Stimulated activated CD4-positive, alpha-beta T cell treated with anti-CD3 and anti-CD28 coated beads, Interleukin-1b, Interleukin-23, amount 100 ng/mL, for 48 hours (primary cell): ENCODE results near the gene ATP13A5.

ENCODE experiments used
- DNase-seq: peaks from one replicate; pipeline ENCODE4 v3.0.0-alpha.2; 2020

Gene ATP13A5

DNA sequence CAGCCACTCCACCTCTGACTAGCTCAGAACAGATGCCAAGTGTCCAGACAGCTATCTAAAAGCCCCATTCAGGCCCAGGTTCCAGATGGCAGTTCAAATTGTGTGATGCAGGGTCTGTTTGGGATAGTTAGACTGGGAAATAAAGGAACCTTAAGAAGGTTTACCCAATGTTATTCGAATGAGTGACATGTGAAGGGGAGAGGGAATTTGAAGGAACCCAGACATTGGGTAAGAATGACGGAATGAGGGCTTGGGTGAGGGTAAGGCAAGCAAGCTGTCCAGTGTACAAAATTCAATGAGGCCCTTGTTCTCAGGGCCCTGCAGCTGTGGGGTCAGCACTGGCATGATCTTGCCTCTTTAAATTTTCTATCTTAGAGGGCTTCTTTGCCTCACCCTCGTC is 34.1 kb downstream of the ATP13A5 start:
- no peak for DNase-seq

DNA sequence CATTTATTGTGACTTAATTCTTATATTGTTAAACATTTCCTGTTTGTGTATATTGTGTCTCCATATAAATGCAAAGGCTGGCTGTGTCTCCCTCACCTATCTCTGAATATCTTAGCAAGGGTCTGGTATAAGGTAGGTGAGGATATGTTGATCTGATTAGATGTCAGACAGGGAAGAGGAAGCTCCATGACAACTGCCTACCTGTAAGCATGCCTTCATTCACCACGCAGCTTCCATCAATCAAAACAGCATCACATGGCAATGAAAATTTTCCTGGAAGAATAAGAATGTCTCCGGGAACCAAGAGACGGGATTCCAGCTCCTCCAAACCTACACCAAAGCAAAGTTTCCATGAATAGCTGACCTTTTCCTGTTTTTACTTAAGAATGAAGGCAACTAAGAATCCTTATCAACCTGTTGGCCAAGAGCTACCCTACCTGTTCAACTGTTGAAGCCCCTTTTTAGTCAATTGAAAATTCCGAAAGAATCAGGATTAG is 34.8 kb downstream of the ATP13A5 start:
- no peak for DNase-seq

DNA sequence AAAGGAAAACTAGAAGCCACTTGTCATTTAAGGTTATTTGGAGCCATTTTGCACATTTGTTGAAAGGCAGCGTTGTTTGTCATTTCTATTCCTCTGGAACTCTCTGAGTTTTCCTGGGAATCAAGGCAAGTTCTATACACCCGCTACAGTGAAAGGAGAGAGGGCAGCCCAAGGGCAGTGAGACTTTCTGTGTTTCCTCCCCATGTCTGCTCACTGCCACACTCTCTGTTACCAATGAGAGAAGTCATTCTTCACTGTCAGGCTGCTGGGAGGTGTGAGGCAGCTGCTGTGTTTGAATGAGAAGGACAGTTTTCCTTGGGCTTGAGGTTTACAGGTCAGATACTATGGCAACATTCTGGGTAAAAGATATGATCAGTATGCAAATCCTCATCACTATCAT is 36.0 kb downstream of the ATP13A5 start:
- no peak for DNase-seq

DNA sequence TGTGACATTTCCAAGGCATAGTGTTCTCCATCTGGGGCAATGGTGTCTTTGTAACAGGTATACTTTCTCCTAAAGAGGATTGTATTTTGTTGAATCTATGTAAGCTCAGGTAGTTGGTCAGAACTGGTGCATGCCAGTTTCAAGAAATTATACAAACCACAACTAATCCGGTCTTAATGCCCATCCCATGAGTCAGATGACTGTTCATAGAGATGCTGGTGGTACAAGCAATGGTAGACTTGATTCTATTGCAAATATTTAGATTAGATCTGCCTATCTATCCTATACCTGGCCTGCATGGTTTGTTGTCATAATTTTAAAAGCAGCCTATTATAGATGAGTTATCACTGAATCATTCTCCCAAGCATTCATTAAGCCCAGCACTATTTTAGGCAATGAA is 43.5 kb downstream of the ATP13A5 start:
- no peak for DNase-seq

DNA sequence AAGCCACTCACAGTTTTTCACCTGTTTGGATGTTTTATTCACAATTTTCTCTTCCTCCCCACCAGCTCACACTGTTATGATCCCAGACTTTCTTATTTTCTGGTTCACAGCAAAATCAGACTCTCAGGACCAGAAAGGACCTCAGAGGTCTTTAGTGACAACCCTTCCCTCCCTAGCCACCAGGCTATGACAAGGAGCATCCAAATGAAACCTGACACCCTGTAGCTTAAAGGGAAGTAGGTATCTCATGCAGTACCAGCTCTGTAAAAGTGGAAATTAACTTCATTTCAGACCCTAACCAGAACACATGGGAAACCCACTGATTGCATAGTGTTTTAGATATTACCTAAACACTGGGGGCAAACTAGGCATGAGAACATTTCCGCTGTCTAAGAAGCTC is 45.3 kb downstream of the ATP13A5 start:
- no peak for DNase-seq

DNA sequence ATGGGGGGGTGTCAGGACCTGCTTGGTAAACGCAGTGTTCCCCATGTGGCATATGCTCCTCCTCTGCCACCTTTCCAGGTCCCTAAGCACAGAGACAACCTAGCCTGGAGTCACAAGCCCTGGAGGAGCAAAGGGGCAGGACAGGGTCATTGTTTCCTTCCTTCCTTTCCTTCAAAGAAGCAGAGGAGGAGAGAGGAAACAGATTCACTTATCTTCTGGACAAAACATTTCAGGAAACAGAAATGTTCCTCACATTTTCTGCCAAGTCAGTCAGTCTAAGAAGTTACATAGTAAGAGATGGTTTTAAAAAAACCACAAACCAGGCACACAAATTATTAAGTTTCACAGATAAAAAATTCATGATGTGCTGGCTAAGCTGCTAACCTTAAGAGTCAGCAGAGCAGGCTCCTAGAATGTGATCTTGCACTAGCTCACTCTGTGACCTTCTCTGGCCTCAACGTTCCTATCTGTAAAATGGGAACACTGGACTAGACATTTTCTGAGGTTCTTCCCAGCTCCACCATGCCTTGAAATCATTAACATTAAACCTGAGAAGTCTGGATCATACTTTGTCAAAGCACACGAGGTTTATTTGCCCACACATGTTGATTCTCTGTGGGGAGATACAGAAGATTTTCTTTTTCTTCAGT is 47.9 kb downstream of the ATP13A5 start:
- no peak for DNase-seq

DNA sequence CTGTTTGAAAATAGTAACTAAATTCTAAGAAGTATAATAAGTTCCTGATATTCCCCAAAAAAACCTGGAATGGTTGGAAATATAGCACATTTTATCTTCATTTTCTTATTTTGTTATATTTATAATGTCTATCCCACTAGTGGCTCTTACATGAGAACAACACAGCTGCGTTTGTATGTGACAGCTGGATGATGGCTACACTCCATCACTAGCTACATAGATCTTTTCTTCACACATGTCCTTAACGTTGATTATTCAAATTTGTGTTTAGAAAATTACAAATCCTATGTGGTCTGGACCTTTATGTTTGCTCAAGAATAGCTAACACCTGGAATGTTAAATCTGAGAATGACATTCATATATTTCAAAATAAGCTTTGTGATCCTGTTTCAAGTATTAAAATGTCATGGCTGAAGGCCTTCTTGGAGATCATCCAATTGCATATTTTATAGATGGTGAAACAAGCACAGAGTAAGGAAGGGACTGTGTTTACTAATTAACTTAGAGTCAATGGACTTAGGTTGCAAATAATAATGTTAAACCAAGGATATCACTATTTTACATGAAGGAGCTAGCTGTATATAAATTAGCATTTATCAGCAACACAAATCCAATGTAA is 60.8 kb downstream of the ATP13A5 start:
- DNase-seq, result no peak

DNA sequence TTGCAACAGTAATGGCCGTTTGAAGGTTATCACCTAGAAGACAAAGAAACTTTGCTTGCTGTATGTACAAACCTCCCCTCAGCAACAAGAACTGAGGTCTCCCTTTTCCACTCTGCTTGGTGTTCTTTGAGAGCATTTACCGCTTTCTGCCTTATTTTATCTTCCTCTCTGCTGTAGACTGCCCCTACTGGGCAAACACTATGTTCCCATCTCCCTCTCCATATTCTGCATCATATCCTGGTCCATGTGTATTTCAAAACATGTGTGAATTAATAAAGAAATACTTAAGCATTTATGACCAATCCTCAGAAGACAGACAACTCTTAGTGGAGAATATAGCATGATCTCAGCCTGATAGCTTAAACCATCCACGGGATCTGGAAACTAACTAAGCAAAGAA is 64.4 kb downstream of the ATP13A5 start:
- DNase-seq, result no peak

DNA sequence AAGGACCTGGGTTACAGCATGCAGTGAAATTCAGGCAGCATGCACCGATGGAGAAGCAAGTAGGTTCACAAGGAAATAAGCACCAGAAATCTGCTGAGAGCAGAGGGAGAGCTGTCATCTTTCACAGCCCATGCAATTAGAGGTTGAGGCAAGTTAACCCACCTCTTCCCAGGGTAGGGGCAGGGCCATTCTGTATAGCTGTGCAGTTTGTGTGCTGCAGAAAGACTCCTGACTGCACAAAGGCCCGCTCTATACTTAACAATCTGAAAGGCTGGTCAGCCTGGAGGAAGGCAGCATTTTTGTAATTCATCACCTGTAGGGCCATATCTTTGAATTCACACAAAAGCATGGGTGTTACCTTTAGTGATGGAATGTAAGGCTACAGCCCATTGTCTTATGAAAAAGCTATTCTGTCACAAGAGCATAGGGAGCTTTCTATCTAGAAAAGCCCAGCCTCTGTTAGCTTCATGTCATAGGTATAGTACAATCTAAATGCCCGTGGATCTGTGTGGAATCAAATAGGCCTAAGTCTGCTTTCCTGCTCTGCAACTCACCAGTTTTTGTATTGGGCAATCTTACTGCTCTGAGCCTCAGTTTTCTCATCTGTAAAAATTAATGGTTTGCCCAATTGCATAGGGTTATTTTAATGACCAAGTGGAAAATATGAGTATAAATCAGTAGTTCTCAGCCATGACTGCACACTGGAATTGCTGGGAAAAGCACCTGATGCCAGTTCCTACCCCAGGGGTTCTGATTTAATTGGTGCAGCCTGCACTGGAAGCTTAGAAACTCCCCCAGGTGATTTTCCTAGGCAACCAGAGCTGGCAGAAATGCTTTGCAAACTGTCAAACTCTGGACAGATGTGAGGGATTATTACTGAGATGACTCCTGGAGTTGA is 65.2 kb downstream of the ATP13A5 start:
- no peak for DNase-seq

DNA sequence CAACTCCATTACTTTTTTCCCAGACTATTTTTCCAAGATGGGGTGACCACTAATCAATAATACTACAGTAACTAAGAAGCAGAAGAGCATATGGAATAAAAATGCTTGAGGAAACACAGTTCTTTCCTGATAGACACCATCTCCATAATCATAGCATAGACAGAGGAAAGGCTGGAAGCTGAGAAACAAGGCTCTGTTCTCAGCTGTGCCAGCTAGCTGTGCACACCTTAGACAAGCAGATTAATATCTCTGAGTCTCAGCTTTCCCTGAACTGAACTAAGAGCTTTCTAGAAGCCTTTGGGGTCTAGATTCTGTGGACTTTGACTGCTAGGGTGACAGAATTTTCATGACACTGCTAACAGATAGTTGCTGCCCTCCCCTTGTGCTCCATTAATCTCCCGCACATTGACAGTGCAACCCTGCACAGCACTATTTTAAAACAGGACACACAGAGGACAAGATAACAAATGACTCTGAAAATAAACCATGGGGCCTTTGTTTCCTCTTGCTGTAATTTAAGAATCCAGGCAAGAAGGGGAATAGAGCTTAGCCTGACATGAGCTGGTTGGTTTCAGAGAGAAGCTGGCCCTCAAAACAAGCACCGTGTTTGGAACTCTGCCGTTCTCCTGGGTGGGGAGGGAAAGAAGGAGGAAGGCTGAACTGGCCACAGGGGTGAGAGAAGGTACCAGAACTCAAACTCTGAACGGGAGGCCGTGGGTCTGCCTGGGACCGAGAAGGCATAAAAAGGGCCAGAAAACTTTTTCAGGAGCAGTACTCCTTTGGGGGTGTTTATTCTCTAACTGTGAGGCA is 67.4 kb downstream of the ATP13A5 start:
- no peak for DNase-seq

DNA sequence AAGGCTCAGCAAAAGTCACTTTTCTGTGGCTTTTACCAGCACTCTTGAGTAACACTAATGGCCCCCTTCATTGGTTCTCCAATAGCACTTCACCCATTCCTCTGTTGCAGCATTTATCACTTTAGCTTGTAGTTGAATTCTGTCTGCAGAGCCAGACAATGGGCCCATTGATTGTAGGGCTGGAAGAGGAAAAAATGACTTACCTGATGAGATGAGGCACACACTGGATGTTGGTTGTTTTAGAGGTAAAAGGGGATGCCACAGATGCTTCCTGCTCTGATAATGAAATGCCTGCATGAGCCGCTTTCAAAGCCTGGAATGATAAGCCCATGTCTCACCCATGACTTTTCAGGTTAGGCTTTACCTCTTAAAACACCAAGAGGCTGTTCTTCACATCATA is 73.2 kb downstream of the ATP13A5 start:
- no peak for DNase-seq

DNA sequence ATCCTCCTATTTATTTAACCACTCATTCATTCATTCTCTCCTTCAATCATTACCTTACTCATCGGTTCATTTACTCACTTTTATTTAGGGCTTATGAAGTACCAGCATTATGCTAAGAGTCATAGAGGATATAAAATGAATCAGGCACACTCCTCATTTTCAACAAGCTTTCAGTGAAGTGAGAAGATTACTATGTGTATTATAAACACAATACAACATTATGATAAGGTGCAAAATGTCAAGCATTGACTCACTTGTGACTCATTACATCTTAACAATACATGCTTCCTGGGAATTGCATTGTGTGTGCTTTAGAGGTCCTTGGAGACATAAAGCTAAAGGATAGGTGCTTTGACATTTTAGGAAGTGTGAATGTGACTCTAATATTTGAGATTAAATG is 77.1 kb downstream of the ATP13A5 start:
- no peak for DNase-seq

DNA sequence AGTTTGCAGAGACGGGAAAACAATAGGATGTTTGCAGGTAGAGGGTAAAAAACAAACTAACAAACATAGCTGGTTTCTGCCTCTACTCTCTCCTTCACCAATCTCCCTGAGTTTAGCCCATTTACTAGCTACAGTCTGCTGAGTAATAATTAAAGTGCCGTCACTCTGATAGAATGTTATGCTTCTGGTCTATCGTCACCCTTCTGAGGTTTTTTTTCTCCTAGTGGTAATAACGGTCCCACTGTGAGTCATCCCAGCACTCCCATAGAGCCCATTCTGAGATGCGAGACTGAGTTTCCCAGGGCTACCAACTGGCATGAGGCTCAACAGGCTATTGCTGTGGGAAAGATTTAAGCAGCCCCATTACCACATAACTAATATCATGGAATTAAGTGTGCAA is 81.1 kb downstream of the ATP13A5 start:
- no peak for DNase-seq

DNA sequence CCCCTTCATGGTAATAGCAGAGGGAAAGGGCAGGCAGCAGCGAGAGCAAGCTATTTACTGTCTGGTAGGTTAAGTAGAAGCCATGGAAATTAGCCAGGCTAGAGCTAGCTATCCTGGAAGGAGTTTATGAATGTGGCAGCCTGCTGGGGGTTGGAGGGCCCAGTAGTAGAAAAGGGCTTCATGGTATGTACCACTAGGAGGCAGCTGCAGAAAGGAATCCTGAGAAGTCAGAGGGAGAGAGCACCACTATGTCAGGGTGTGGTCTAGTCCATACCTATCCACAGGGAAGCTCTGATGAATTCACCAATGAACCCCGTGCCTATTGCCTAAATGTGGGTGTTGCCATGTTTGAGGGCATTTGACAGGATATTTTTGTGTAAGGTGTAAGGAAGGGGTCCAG is 82.6 kb downstream of the ATP13A5 start:
- DNase-seq, result no peak

DNA sequence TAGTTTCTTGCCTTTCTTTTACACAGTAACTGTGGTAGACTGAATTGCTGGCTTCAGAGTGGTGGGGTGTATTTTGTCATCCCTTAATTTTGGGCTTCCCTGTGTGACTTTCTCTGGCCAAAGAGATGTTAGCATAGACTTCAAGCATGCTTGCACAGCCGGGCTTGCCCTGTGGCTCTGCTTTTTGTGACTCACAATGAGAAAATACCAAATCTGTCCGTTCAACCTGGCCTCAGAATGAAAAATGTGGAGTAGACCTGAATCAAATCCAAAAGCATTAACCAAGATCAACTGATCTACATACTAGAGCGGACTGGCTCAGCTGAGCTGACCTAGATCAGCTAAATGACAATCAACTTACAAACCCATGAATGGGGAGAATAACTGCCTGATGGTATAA is 86.2 kb downstream of the ATP13A5 start:
- no peak for DNase-seq

DNA sequence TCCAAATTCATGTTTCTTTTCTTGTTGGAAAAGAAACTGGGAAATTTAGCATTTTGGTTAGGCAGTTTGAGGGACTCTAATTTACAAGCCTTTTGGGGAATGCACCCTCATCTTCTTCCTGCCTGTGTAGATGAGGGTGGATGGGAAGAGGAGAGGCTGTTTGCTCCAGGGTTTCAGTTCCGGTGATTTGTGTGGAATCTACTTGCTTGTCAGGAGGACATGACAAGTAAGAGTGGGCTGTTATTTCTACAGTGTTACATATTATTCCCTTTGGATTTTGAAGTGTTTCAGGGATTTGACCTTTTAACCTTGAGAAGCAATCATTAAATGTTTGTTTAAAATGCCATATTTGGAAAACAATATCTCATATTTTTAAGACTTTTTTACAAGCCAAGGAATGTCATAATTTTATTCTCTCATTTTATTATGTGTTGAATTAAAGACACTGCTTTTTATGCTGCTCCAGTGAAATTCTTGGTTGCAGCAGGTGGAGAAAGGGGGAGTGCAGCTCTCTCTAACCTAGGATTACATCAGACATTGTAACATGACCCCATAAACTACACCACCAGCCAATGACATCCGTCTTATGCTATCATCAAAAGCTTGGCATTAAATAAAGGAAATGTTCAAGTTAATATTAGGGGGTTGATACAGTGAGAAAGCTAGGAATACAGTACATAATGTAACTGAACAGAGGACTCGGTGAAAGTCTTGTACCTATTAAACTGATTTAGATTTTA is 107.3 kb downstream of the ATP13A5 start:
- no peak for DNase-seq

DNA sequence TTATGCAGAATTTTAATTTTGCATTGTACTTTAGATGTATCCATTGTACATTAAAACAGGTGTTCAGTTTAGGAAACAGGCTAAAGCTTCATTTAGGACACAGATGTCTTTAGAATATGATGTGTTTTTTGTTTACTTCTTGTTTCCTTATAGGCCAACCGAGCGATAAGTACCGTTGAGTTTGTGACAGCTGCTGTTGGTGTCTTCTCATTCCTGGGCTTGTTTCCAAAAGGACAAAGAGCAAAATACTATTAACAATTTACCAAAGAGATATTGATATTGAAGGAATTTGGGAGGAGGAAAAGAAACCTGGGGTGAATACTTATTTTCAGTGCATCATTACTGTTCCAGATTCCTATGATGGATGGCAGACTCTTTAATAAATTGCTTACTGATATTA is 108.1 kb downstream of the ATP13A5 start:
- no peak for DNase-seq

DNA sequence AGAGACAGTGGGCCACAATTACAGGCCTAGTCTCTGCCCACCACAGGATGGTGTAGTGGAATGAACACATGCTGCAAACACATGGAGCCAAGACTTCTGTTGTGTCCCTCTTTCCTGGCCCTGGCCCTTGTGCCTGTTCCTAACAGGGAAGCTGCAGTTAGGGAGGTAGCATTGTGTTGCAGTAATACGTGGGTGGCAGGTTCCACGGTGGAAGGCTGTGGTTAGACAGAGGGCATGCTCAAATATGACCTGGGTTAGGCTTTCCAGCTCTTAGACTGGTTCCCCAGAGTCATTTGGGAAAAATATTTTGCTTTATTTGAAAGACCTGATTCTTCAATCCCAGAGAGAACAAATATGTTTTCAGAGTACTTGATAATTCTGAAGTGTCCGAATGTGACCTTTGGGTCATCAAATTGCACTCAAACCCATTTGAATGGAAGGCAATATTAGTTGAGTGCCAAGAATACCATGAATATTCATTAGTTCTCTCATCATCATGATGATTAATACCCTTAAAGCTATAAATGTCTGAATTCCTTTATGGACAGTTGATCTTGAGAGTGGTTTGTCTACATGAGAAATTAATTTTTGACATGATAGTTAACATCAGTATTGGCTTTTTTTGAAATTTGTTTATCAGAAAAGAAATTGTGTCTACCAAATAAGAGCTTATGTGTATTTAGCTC is 109.1 kb downstream of the ATP13A5 start:
- DNase-seq, result no peak

DNA sequence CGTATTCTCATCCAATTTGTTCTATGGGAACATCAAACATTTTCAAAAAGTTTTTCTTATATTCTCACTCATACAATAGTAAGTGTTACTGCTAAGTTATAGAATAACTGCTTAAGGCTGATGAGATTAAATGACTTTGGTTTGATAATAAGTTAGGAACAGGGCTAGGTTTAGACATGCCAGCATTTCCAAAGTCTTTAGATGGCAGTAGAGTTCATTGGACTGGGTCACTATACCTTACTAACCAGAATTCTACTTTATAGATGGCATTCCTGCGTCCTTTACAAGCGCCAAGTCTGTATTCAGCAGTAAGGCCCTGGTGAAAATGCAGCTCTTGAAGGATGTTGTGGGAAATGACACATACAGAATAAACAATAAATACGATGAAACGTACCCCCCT is 115.8 kb downstream of the ATP13A5 start:
- DNase-seq, result no peak

DNA sequence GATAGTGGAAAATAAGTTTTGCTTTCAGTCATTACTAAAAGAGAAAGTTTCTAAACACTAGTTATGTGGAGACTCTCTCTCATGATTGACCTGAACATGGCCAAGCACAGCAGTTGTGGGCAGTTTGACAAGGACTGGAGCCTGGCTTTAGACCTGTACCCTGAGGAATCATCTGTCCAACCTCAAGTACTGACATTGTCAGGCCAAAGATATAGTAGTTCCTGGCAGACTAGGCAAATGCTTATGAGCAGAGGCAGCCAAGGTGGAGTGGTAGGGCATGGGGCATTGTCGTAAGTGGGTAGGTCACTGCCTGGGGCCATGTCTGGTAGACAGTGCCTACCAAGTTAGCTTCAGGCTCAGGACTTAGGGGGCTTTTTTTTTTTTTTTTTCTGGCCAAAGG is 116.6 kb downstream of the ATP13A5 start:
- no peak for DNase-seq

DNA sequence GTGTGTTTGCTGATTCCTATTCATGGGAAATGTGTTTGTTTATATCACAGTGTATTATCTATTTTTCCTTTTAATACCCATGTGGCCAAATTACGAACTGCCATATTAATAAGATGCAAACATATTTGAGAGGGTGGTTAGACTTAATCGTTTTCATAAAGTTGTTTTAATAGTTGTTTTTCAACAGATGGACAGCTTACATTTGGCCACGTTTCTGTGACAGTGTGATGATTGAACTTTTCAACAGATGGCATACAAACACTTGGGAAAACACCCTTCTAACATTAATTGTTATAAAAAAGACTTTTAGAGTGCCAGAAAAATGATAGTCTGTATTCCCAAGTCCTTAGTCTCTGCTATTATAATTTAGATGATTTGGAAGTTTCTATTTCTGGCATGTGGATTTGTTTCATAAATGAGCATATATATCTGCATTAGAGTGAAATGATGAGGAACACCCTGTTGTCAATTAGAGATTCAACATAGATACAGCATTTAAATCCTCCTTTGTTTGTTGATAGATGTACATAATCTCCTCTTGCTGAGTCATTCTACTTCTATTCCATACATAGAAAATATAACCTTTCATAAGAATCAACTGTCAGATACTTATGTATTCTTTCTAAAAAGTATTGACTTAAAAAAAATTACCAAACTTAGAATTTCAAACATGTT is 124.4 kb downstream of the ATP13A5 start:
- DNase-seq, result no peak
